ENCODE data around the gene USF3. TPM values are rescaled to one million over a fixed set of nuclear protein-coding genes. Genes with fewer than 3 reads are reported as not detected.

Gene USF3
- polyA plus RNA-seq, 2 of the 4 experiments (the other 2 are of a cell fraction), result 1.9 to 11.3 TPM

DNA sequence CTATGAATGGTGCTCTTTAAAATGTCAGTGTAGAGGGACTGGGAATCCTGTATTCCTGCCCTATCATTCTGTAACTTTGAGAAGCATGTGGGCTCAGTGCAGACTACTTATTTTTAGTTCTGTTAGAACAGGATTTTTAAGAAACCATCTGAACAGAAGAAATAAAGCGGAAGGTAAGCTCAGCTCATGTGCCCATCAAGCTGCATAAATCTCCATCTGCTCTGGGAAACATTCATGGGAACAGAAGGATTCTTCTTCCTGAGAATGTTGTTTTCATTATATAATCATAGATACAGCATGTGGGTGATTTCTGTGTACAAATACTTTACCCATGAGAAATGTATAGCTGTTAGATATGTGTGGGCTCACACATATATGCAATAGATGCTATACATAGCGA, 94.2 kb downstream of the USF3 start:
- POLR2A ChIA-PET, result no interaction called here
- Histone ChIP-seq H3K9me3 (no peaks in the 10 kb centered on the region), H3K27ac (no peak overlapping the region), H3K4me1 (no peaks in the 10 kb centered on the region), H3K4me2 (no peak overlapping the region), H3K4me3 (no peak overlapping the region)
- CTCF ChIA-PET, result interaction anchor here (1.3 to 2.5 kb wide), 2 partner anchors 10 to 959 kb away, joined by 4 to 9 read pairs; no protein-coding TSS in a partner anchor
- TF ChIP-seq RARB (CRISPR knock-in tag; IDR thresholded peaks at IDR 0.05) (no peak), RAD21 (conservative IDR thresholded peaks at IDR 0.05 in 1 of 2, IDR thresholded peaks at IDR 0.05 in 1 of 2) (no peak), HDAC2 (IDR thresholded peaks at IDR 0.05) (no peak), HOXB5 (CRISPR knock-in tag; IDR thresholded peaks at IDR 0.05) (no peak), CBX8 (IDR thresholded peaks at IDR 0.05) (no peak)
- TF ChIP-seq, protein P1, sequence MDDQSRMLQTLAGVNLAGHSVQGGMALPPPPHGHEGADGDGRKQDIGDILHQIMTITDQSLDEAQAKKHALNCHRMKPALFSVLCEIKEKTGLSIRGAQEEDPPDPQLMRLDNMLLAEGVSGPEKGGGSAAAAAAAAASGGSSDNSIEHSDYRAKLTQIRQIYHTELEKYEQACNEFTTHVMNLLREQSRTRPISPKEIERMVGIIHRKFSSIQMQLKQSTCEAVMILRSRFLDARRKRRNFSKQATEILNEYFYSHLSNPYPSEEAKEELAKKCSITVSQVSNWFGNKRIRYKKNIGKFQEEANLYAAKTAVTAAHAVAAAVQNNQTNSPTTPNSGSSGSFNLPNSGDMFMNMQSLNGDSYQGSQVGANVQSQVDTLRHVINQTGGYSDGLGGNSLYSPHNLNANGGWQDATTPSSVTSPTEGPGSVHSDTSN (IDR thresholded peaks at IDR 0.05), result no peak
- ATAC-seq (no peak), FAIRE-seq (no peak), DNase-seq (ENCODE audit: low read depth in 1 of 2, low spot score in 1 of 2) (no peak)
- WGBS (ENCODE audit: missing lambda C conversion rate), result 57% methylated on average over 2 of the region's 2 CpGs

DNA sequence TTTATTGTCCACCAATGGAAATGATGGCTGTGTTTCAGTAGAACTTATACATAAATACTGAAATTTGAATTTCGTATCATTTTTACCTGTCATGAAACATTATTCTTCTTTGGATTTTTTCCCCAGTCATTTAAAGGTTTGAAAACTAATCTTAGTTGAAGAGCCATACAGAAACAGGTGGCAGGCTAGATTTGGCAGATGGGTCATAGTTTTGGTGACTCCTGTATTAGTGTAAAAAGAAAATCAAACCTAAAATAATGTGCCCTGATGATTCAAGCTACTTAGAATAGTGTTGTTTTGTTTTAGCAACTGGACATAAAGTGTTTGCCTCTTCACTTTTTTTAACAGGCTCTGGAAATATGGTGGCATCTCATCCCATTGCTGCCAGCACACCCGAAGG, 95.2 kb downstream of the USF3 start:
- no peak for DNase-seq (ENCODE audit: low read depth in 1 of 2, low spot score in 1 of 2)
- FAIRE-seq, result no peak
- no peaks in the 10 kb centered on the region for H3K9me3 ChIP-seq
- no peak overlapping the region for H3K4me3 ChIP-seq
- H3K27ac ChIP-seq, result no peak overlapping the region
- ChIA-PET CTCF (interaction anchor here (0.8 to 2.6 kb wide), 2 partner anchors 23 to 107 kb away, joined by 3 to 9 read pairs; no protein-coding TSS in a partner anchor), POLR2A (no interaction called here)
- ATAC-seq, result no peak
- no peak for TF ChIP-seq POLR2AphosphoS2 (conservative IDR thresholded peaks at IDR 0.05; ENCODE audit: low read length)
- TF ChIP-seq CBX8 (IDR thresholded peaks at IDR 0.05), result no peak
- TF ChIP-seq BCL3 (IDR thresholded peaks at IDR 0.05), result no peak
- TF ChIP-seq, protein P2, sequence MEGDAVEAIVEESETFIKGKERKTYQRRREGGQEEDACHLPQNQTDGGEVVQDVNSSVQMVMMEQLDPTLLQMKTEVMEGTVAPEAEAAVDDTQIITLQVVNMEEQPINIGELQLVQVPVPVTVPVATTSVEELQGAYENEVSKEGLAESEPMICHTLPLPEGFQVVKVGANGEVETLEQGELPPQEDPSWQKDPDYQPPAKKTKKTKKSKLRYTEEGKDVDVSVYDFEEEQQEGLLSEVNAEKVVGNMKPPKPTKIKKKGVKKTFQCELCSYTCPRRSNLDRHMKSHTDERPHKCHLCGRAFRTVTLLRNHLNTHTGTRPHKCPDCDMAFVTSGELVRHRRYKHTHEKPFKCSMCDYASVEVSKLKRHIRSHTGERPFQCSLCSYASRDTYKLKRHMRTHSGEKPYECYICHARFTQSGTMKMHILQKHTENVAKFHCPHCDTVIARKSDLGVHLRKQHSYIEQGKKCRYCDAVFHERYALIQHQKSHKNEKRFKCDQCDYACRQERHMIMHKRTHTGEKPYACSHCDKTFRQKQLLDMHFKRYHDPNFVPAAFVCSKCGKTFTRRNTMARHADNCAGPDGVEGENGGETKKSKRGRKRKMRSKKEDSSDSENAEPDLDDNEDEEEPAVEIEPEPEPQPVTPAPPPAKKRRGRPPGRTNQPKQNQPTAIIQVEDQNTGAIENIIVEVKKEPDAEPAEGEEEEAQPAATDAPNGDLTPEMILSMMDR (IDR thresholded peaks at IDR 0.05), result no peak
- no peak for TF ChIP-seq HDAC2 (IDR thresholded peaks at IDR 0.05)
- no peak for TF ChIP-seq RAD21 (conservative IDR thresholded peaks at IDR 0.05 in 1 of 2, IDR thresholded peaks at IDR 0.05 in 1 of 2)
- no peak for TF ChIP-seq BHLHE40 (IDR thresholded peaks at IDR 0.05; ENCODE audit: low read depth, low read length)
- 45% methylated on average over 2 of the region's 2 CpGs for WGBS (ENCODE audit: missing lambda C conversion rate)
- H3K4me2 ChIP-seq, result no peak overlapping the region
- no peaks in the 10 kb centered on the region for H3K4me1 ChIP-seq

DNA sequence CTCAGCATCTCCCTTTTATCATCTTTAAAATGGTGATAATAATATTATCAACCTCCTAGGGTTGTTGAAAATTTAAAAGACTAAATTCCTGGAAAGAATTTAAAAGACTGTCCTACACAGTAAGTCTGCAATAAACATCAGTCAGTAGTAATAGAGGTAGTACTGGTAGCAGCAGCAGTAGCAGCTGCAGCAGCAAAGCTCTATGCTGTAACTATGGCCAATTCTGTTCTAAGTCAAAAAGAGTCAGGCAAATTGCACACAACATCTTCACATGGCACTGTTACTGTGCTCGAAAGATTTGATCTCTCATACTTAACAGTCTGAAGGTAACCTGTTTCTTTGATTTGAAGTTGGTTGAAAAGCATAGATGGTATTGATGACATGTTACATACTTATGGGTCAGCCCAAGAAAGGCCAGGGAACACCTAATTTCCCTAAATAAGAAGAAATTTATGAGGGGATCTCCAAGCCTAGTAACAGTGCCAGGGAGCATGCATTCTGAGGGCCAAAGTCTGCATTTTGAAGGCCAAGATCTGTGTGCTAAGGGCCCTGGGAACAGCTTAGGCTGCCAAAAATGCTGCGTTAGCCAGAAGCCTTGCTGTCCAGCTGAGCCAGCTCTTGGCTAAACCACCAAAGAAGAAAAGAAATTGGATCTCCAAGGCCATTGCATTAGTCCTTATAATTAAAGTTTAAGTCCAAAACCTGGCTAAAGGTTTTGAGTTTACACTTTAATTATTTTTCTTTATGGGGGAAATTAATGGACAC, 95.8 kb downstream of the USF3 start:
- Histone ChIP-seq H3K4me2 (no peak overlapping the region), H3K9me3 (no peaks in the 10 kb centered on the region), H3K27ac (no peak overlapping the region), H3K4me1 (no peaks in the 10 kb centered on the region), H3K4me3 (no peak overlapping the region)
- DNase-seq (ENCODE audit: low read depth in 1 of 2, low spot score in 1 of 2), result no peak
- TF ChIP-seq EHMT2 (IDR thresholded peaks at IDR 0.05; ENCODE audit: low read depth) (no peak), MAFK (IDR thresholded peaks at IDR 0.05; ENCODE audit: partially characterized antibody) (no peak), NR3C1 (IDR thresholded peaks at IDR 0.05) (no peak), MYC (IDR thresholded peaks at IDR 0.05; ENCODE audit: borderline replicate concordance, low read length) (no peak), HOXA7 (CRISPR knock-in tag; IDR thresholded peaks at IDR 0.05) (no peak), JUNB (IDR thresholded peaks at IDR 0.05) (no peak), MAX (IDR thresholded peaks at IDR 0.05) (no peak), MAZ (IDR thresholded peaks at IDR 0.05; ENCODE audit: borderline replicate concordance, low read depth, low read length) (no peak), CEBPB (IDR thresholded peaks at IDR 0.05) (no peak)
- no peak for ATAC-seq
- ChIA-PET CTCF (interaction anchor here (0.8 to 2.6 kb wide), 4 partner anchors 12 to 107 kb away, joined by 3 to 9 read pairs (median 3); no protein-coding TSS in a partner anchor), POLR2A (no interaction called here)
- FAIRE-seq, result no peak
- 55% methylated on average over 2 of the region's 2 CpGs for WGBS (ENCODE audit: missing lambda C conversion rate)

Small RNAs within 50 kb of the gene (small RNA-seq; reads per million reads assigned to genes)
- gene RN7SL767P, result 0 to 0.35 (median 0) reads per million in 6 experiments

Other genes with a start within 250 kb of the USF3 start
- gene SPICE1, start 181.5 kb downstream of the USF3 start, polyA plus RNA-seq (2011; rRNA removed), result 13.2 and 16.1 TPM in 2 replicates
- 5.2 to 6.0 TPM (median 6.0 TPM) in 3 replicates for gene SPICE1, start 181.5 kb downstream of the USF3 start, polyA plus RNA-seq (2017; fragmentation: RNase III; extraction: RNeasy Plus Mini Kit Qiagen cat#74134 plus additional on column Dnase treatment)
- gene SIDT1, start 164.1 kb downstream of the USF3 start, polyA plus RNA-seq (2011; rRNA removed), result 7.5 and 8.4 TPM in 2 replicates
- 0.25 to 0.43 TPM (median 0.25 TPM) in 3 replicates for gene SIDT1, start 164.1 kb downstream of the USF3 start, polyA plus RNA-seq (2017; fragmentation: RNase III; extraction: RNeasy Plus Mini Kit Qiagen cat#74134 plus additional on column Dnase treatment)
- 107 and 141 TPM in 2 replicates for gene NAA50, start 49.6 kb upstream of the USF3 start, polyA plus RNA-seq (2011; rRNA removed)
- 168 to 180 TPM (median 169 TPM) in 3 replicates for gene NAA50, start 49.6 kb upstream of the USF3 start, polyA plus RNA-seq (2017; fragmentation: RNase III; extraction: RNeasy Plus Mini Kit Qiagen cat#74134 plus additional on column Dnase treatment)
- 37.5 and 39.8 TPM in 2 replicates for gene ATP6V1A, start 50.4 kb upstream of the USF3 start, polyA plus RNA-seq (2011; rRNA removed)
- 22.6 to 23.4 TPM (median 23.2 TPM) in 3 replicates for gene ATP6V1A, start 50.4 kb upstream of the USF3 start, polyA plus RNA-seq (2017; fragmentation: RNase III; extraction: RNeasy Plus Mini Kit Qiagen cat#74134 plus additional on column Dnase treatment)
- gene GRAMD1C, start 142.1 kb upstream of the USF3 start, polyA plus RNA-seq (2011; rRNA removed), result 0.59 and 0.87 TPM in 2 replicates
- gene GRAMD1C, start 142.1 kb upstream of the USF3 start, polyA plus RNA-seq (2017; fragmentation: RNase III; extraction: RNeasy Plus Mini Kit Qiagen cat#74134 plus additional on column Dnase treatment), result 0.32 to 0.84 TPM (median 0.70 TPM) in 3 replicates